Stimulated activated CD8-positive, alpha-beta memory T cell treated with anti-CD3 and anti-CD28 coated beads, Interleukin-12 subunit alpha, Interleukin-12 subunit beta, amount 100 ng/mL, for 24 hours (primary cell): Measurements from ENCODE around the gene HNRNPU.

Source experiments
- DNase-seq: peaks from one replicate; pipeline ENCODE4 v3.0.0-alpha.2; 2020; ENCODE audit errors: extremely low read depth

HNRNPU gene

DNA sequence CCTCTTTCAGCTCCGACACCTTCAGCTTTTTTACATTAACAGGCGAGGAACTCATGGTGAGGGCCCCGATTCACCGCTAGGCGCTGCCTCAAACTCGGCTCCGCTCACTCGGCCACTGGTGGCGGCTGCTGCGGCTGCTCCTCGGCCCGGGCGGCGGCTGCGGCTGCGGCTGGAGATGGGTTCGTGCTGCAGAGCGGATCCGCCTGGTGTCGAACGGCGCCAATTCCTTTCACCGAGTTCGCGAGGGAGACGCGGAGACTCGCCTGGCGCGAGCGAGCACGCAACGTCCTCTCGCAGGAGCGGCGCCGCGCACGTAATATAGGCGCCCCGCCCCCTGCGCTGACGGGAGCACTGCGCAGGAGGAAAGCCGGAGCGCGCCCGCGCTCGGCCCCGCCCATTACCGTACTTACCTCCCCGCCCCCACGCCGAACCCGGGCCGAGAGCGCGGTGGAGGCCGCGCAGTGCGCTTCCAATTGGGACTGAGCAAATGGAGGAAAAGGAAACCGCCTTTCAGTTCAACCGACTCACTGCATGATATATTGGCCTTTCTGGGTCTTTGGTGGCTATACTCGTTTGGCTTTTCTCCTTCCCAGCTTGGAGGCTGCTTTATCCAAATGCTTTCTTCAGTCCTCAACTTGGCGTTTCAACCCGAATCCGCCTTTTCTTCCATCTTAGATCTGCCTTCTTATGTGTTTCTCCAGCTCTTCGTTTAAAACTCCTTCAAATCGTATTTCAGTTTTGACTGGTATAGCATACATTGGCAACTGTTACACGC, at the start of gene HNRNPU:
HNRNPU (minus strand) TSS at position 291 of the 775 bp plus-strand sequence; CDS start at position 55, 236 bp downstream.
- peak; percentile 93 for DNase-seq

DNA sequence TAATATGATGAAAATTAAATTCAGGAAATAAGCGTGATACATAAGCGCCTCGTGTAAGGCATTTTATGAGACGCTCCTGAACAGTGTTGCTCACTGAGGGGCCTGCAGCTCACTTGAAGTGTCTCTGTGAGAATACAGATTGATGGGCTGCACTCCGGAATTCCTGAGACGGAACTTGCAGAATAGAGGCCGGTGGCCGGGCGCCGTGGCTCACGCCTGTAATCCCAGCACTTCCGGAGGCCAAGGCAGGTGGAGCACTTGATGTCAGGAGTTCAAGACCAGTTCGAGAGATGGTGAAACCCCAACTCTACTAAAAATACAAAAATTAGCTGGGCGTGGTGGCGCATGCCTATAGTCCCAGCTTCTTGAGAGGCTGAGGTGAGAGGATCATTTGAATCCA, 49.5 kb upstream of the HNRNPU start:
- DNase-seq: no peak

DNA sequence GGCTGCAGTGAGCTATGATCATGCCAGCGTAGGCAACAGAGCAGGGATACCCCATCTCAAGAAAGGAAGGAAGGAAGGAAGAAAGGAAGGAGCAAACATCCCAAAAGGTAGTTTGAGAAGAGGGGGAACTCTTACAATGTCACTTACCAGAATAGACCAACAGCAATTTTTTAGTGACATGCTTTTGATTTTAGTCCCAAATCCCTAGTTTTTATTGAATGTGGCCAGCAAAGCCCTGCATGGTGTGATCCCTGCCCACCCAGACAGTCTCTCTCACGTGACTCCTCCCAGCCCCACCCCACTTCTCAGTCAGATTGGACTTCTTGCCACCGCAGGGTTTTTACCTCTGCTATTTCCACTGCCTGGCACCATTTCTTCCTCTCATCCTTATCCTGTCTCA, 39.8 kb upstream of the HNRNPU start:
- no peak for DNase-seq

DNA sequence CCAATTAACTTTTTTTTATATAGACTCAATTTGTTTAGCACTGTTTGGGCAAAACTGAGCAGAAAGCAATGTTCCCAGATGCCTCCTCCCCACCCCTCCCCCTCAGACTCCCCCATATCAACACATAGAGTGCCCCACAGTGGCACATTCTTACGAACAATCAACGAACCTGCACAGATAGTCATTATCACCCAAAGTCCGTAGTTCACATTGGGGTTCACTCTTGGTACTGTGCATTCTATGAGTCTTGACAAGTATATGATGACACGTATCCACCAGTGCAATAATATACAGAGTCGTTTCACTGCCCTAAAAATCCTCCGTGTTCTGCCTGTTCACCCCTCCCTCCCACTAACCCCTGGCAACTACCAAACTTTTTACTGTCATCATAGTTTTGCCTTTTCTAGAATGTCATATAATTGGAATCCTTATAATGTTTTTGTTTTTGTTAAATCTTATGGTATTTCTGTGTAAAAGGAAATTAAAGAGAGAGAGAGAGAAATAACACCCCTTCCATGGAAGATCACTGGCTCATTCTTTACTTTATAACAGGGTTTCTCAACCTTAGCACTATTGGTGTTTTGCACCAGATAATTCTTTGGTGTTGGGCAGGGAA, 37.2 kb upstream of the HNRNPU start:
- DNase-seq: no peak

DNA sequence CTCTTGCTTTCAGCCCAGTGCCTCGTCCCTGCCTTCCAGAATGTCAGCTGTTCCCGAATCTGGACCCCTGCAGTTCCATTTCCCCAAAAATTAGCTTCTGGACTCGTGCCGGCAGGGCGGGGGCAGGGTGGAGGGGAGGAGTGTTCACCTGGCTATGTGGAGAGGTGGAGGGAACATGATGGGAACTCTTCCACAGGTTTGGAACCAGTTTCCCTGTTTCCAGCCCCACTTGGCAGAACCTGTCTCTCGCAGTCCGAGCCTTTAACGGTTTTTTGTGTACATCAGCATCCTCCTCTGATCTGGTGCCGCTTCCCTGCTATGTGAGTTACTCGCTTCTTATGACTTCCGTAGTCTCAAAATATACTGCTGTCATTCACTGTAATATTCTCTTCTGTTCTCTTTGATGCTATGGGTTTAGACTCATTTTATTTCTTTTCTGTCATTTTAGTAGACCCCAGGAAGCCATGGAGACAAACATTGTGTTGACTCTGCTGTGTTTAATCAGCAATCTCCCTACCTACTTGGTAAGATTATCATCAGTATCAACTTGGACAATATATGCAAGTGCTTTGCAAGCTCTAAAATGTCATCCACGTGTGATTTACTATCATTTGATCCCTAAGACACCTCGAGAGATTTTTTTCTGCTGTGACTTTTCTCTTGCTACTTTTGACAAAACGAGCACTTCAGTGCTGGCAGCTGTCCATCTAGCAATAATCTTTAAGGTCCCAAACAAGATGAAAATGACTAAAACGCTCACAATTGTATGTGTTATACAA, 33.3 kb upstream of the HNRNPU start:
- DNase-seq: no peak

DNA sequence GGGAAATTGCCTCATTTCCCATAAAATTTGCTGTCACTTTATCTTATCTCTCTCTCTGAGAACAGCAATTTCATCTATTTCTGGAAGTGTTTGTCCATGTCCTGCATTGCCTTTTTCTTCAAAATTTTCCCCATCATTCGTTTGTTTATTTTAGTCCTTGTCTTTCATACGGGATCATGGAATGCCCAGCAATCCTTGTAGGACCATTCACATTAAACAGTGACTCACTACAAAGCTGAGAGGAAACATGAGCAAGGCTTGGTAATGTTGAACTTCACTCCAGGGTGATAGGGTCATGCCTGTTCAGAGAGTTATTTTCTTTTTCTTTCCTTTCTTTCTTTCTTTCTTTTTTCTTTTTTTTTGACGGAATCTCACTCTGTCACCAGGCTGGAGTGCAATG, 32.2 kb upstream of the HNRNPU start:
- no peak for DNase-seq

DNA sequence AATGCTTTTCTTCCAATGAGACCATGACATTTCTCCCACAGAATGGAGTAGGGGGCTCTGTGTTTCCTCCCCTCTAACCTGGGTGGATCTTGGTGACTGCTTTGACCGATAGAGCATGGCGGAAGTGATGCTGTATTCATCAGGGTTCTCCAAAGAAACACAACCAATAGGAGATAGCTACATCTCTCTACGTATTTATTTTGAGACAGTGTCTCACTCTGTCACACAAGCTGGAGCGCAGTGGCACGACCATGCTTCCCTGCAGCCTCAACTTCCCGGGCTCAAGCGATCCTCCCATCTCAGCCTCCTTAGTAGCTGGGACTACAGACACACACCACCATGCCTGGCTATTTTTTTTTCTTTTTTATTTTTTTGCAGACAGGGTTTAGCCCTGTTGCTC, 29.5 kb upstream of the HNRNPU start:
- no peak for DNase-seq

DNA sequence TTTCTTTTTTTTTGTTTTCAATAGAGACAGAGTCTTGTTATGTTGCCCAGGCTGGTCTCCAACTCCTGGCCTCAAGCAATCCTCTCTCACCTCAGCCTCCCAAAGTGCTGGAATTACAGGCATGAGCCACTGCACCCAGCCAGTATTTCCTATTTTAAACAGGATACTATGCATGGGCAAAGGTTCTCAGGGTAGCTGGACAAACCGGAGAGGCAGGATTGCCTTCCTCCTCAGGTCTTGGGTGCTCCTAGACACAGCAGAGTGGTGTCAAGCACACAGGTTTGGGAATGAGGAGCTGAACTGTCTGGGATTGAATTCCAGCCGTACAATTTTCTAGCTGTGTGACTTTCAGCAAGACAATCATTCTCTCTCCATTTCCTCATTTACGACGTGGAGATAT, 22.9 kb upstream of the HNRNPU start:
- no peak for DNase-seq

DNA sequence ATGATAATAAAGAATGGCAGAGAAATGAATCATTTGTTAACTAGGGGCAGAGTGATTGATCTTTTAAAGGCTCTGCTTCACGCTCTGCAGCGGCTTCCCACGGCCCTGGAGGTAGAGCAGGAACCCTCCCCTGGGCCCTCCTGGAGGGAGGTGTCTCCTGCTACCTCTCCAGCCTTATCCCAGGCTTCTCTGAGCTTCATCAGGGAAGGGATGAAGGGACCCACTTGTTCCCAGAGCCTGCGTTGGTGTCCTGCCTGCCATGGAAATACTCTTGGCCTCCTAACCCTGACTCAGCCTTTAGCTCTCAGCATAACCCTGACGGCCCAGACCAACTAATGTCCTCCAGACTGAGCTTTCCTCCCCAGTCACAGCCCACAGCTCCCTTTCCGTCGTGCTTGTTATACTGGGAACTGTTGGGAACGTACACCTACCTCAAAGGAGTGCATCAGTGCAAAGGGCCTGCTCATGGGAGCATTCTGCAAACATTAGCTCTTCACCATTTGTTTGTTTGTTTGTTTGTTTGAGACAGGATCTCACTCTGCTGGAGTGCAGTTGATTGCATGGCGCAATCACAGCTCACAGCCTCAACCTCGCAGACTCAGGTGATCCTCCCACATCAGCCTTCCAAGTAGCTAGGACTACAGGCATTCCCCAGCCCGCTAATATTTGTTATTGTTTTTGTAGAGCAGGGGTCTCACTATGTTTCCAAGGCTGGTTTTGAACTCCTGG, 17.4 kb upstream of the HNRNPU start:
- DNase-seq: no peak

DNA sequence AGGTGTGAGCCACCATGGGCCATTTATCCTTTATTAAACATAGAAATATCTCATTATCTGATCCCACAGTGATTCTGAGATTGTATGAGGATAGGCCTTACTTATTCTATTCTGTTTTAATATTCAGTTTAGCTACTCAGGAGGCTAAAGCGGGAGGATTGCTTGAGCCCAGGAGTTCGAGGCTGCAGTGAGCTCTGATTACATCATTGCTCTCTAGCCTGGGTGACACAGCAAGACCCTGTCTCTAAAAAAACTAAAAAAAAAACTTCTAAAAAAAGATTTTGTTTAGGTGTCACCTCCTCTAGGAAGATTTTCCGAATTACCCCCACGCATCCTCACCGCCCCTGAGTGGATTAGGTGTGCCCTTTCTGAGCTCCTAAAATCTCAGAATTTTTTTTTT, 14.3 kb upstream of the HNRNPU start:
- DNase-seq: no peak

DNA sequence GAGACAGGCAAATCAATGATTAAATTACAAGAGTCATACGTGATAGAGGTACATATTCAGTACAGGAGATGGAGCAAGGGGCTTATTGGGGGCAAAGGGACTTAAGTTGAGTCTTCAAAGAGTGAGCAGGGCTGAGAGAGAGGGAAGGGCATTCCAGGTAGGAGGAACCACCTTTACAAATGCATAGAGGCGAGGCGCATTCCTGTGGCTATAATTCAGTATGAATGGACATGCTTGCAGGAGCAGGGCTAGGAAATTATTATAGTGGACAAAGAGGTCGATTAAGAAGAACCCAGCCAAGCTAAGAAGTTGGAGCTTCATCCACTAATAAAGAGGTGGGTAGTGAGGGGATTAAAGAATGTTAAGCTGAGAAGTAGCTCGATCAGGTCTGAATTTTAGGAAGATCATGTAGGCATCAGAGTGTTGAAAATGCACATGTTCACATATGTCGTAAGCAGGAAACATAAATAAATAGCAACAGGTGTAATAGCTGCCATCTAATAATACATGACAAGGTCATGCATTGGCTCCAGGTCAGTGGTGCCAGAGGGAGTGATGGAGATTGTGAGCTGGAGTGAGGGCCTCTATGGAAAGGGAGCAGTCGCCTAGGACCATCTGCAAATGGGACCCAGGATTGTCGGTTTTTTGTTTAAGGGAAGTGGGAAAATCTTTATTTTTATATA, 12.0 kb upstream of the HNRNPU start:
- no peak for DNase-seq

DNA sequence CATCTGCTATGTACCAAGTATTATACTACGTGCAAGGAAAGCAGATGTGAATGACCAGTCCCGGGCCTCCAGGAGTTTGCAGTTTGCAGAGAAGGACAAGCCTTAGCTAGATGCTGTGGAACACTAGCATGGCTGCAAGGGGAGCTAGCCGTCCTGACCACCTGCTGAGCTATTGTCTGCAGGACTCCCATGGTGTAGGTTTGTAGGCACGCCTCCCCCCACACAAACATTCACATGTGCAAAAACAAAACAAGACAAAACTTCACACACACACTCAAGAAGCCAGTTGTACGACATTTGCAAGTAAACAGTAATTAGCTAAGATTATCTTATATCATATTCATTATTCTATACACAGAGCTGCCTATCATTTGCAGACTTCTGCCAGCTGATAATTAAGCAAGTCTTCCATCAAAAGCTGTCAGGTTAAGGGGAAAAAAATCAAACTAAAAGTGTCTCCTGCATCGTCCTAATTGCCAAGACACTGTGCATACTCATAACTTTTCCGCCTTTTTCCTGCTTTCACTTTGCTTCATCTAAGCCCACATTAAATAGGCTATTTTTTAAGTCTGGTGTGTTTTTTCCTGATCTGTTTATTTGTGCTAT, 10.7 kb upstream of the HNRNPU start:
- DNase-seq: no peak

DNA sequence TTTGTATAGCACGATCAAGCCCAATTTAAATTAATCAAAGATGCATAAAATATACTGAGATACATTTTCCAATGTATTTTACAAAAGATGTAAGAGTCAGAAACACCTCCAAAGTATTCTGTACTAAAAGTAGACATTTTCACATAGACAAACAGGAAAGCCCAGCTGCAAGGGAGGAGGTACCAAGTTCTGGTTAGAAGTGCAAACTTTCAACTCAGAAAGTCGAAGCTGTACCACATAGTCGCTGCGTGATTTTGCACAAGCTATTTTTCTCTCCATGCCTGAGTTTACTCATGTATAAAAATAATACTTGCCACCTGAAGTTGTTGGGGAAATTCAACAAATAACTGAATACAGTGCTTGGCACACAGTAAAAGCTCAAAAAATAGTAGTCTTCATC, 5.6 kb upstream of the HNRNPU start:
- DNase-seq: no peak

DNA sequence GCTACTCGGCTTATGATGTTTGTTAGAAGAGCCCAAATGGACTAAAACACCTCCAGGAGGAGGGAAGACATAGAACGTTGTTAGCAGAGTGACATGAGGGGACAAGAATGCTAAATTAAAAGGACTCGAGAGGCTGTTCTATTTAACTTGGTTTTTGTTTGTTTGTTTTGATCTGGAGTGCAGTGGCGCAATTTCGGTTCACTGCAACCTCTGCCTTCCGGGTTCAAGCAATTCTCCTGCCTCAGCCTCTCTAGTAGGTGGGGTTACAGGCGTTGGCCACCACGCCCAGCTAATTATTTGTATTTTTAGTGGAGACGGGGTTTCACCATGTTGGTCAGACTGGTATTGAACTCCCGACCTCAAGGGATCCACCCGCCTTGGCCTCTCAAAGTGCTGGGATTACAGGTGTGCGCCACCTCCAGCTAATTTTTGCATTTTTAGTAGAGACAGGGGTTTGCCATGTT, 5.1 kb upstream of the HNRNPU start:
- no peak for DNase-seq

DNA sequence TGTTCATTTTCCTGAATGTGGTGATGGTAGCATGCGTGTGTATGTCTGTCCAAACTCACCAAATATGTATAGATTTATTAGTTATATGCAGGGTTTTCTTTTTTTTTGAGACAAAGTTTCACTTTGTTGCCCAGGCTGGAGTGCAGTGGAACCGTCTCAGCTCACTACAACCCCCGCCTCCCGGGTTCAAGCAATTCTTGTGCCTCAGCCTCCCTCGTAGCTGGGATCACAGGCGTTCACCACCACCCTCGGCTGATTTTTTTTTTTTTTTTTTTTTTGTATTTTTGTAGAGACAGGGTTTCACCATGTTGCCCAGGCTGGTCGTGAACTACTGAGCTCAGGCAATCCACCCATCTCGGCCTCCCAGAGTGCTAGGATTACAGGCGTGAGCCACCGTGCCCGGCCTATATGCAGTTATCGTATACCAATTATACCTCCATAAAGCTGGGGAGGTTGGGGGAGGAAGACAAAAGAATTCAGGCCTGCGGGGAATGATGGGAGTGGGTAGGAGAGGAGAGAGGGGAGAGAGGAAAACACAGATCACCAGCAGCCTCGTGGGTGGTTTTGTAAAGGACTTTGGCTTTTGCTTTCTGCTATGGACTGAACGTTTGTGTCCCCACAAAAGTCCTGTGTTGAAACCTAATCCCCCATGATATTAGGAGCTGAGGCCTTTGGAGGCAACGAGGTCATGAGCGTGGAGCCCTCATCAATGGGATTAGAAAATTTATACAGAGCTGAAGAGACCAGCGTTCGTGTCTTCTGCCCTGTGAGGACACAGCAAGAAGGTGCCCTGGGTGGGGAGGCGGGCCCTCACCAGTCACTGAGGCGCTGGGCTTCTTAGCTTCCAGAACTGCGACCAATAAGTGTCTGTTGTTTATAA, 4.4 kb upstream of the HNRNPU start:
- DNase-seq: no peak

DNA sequence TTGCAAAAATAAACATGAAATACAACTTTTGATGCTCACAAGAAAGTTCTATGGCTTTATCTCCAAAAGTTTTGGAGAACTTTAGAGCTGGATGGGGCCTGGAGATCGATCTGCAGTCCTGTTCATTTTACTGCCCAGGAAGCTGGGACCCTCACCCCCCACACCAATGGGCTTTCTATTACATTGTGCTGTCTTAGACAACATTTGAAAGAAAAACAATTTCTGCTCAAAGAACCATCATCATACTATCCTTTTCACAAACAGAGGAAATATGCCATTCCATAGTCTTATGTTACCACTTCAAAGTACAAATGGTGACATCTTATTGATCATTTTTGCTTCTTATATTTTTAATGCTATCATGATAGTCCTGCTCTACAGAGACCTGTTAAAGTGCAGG, 2.0 kb upstream of the HNRNPU start:
- DNase-seq: no peak

DNA sequence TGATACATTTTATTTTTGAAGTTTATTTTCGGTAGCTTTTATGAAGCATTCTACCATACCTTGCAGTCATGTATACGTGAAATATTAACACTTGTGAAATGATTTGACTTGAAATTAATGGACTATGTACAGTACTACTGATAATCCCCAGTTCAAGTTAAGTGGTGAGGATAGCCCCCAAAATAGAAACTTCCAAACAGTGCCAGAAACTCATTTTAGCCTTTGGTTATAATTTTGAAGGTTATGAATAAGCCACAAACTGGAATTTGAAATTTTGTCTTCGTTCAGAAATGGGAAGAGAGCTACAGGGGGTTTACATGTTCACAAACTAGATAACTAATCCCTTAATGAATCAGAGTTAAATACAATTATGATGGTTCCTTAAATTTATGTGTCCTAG, 1.5 kb upstream of the HNRNPU start:
- DNase-seq: no peak

DNA sequence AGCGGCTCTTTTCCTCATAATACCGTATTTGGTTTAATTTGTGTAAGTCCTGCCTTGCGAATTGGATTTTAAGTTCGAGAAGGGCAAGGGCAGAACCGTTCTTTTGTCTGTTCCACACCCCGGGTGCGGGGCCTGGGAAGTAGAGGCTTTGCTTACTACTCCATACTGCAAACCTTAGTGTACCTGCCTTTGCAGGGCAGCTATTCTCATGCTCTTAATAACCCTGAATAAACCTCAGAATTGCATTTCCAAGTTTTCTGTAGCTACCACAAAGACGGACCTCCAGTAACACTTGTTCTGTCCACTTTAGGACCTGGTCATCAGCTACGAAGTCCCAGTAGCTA, 657 bp upstream of the HNRNPU start:
- DNase-seq: no peak

DNA sequence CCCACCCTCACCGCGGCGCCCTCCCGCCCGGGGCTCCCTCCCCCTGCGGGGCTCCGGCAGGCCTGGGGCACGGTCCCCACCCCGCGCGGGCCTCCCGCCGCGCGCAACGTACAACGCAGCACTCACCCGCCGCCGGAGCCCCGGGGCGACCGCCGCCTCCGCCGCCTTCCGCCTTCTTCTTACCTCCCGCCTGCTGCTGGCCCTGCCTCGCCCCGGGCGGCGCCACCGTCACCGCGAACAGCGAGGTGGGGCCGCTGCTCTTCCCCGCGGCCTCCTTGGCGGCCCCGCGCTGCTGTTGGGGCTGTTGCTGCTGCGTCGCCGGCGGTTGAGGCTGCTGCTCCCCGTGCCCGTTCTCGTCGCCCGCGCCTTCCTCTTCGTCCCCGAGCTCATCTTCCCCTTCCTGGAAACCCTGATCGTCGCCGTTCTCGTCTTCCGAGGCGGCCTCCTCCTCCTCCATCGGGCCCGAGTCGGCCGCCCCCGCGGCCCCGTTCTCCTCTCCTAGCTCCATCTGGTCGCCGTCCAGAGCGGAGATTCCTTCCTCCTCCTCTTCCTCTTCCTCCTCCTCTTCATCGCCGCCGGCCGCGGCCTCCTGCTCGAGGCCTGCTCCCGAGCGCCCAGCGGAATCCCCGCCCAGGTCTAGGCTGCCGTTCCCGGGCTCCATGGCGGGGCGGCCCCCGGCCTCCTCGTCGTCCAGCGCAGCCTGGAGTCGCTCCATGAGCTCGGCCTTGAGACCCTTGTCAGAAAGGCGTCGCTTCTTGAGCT, 671 bp downstream of the HNRNPU start:
- DNase-seq: no peak
